HepG2 (cell line): ENCODE measurements around the gene CDCA5. TPM values are rescaled to one million over a fixed set of nuclear protein-coding genes. Genes with fewer than 3 reads are reported as not detected.

ENCODE experiments used
- ATAC-seq: fragments of 200-7000 bp; cut with Tn5 transposase; 3 replicates; pipeline ENCODE4 v1.9.1; 2020; ENCODE audit warnings: mild to moderate bottlenecking, moderate library complexity
- BruUV-seq: library from RNA; stranded (reverse); fragments of 400-500 nt; replicated peaks from 2 replicates; lab custom pipeline; 2021; lab: Mats Ljungman, UMichigan
- CTCF ChIA-PET: fragments of 300-600 bp; formaldehyde crosslinking; extraction: SDS; loops from one replicate; lab custom pipeline; 2021; ENCODE audit warnings: low total read pairs, inconsistent platforms, low intra/inter-chr PET ratio; lab: Yijun Ruan, JAX
- POLR2A ChIA-PET: fragments of 350-600 bp; sonication (Branson Sonifier 250); formaldehyde crosslinking; loops from one replicate; lab custom pipeline; 2020; ENCODE audit warnings: antibody characterized with exemption, inconsistent platforms; lab: Yijun Ruan, JAX
- DNase-seq: peaks from one replicate; pipeline ENCODE4 v3.0.0-alpha.2; 2015; ENCODE audit warnings: low spot score
- FAIRE-seq: peaks from 3 replicates; lab custom pipeline; 2011; peaks lifted over from hg19 to GRCh38; lab: Jason Lieb, UNC
- H2AFZ ChIP-seq: one replicate; pipeline ENCODE4 v1.6.1; 2011; ENCODE audit warnings: low read length, inconsistent platforms
- H3K27ac ChIP-seq: fragments of 300-600 bp; 3 replicates; pipeline ENCODE4 v1.8.0; 2011; ENCODE audit warnings: mixed run types, mild to moderate bottlenecking, mixed read lengths, low read length, inconsistent platforms; ENCODE audit not compliant: insufficient read depth; ENCODE audit errors: extremely low read length
- H3K27me3 ChIP-seq, 2 experiments: fragments of 200-600 bp in 1 of 2; 2 replicates in 1 of 2; 3 replicates in 1 of 2; pipeline versions ENCODE4 v1.6.0 to v1.8.0; 2011; ENCODE audit warnings: low read length in 2 of 2, mild to moderate bottlenecking in 2 of 2, moderate library complexity in 2 of 2, inconsistent platforms in 1 of 2; ENCODE audit not compliant: insufficient read depth in 2 of 2, control insufficient read depth in 1 of 2
- H3K36me3 ChIP-seq, 2 experiments: fragments of 200-600 bp in 1 of 2; replicated peaks in 1 of 2; 2 replicates in 1 of 2; 3 replicates in 1 of 2; pipeline versions ENCODE4 v1.5.1 to v1.8.0; 2011; ENCODE audit warnings: low read length in 2 of 2, inconsistent platforms in 1 of 2; ENCODE audit not compliant: insufficient read depth in 2 of 2, control insufficient read depth in 1 of 2
- H3K4me1 ChIP-seq: 2 replicates; pipeline ENCODE4 v1.5.1; 2012; ENCODE audit warnings: low read length, inconsistent platforms; ENCODE audit not compliant: insufficient read depth
- H3K4me2 ChIP-seq: 2 replicates; pipeline ENCODE4 v1.6.0; 2011; ENCODE audit warnings: low read depth, low read length, inconsistent platforms
- H3K4me3 ChIP-seq, 3 experiments: fragments of 200-600 bp in 1 of 3; sonication (generic), shearing (Covaris generic) in 1 of 3; replicated peaks in 1 of 3; 2 replicates each; pipeline ENCODE4 v1.5.1; 2011 to 2016; ENCODE audit warnings: low read length in 3 of 3, inconsistent platforms in 2 of 3, low read depth in 2 of 3, mild to moderate bottlenecking in 2 of 3, control low read depth in 1 of 3, mixed read lengths in 1 of 3; ENCODE audit not compliant: insufficient read depth in 1 of 3
- H3K79me2 ChIP-seq: one replicate; pipeline ENCODE4 v1.6.1; 2011; ENCODE audit warnings: low read length, inconsistent platforms; ENCODE audit not compliant: insufficient read depth
- H3K9ac ChIP-seq: 2 replicates; pipeline ENCODE4 v1.6.0; 2011; ENCODE audit warnings: mild to moderate bottlenecking, low read depth, low read length, inconsistent platforms; ENCODE audit not compliant: insufficient read depth
- H3K9me3 ChIP-seq: 2 replicates; pipeline ENCODE4 v1.5.1; 2012; ENCODE audit warnings: mild to moderate bottlenecking, low read length
- H4K20me1 ChIP-seq: 2 replicates; pipeline ENCODE4 v1.6.0; 2011; ENCODE audit warnings: inconsistent platforms, mild to moderate bottlenecking, low read length, moderate library complexity; ENCODE audit not compliant: insufficient read depth
- DMAP1 ChIP-seq: IDR thresholded peaks from 2 replicates; pipeline ENCODE4 v1.6.1; 2016
- GABPB1 ChIP-seq: IDR thresholded peaks from 2 replicates; pipeline ENCODE4 v1.6.1; 2016; ENCODE audit warnings: mild to moderate bottlenecking, missing genetic modification reagents, moderate library complexity, missing compliant biosample characterization
- HDAC1 ChIP-seq: sonication (generic); formaldehyde crosslinking; IDR thresholded peaks from 2 replicates; pipeline ENCODE4 v1.5.1; 2020; ENCODE audit warnings: mild to moderate bottlenecking, missing genetic modification reagents
- HNRNPL ChIP-seq: fragments of 200-400 bp; formaldehyde crosslinking; IDR thresholded peaks from 2 replicates; pipeline ENCODE4 v1.6.1; 2017; ENCODE audit warnings: mild to moderate bottlenecking, low read depth, low read length
- JUNB ChIP-seq: sonication (generic); formaldehyde crosslinking; IDR thresholded peaks from 2 replicates; pipeline ENCODE4 v1.8.0; 2022; ENCODE audit warnings: missing genetic modification reagents, mild to moderate bottlenecking, borderline replicate concordance
- KDM5B ChIP-seq: sonication (generic); formaldehyde crosslinking; IDR thresholded peaks from 2 replicates; pipeline ENCODE4 v1.4.0; 2020; ENCODE audit warnings: missing genetic modification reagents, mild to moderate bottlenecking, borderline replicate concordance
- KLF15 ChIP-seq: sonication (generic); formaldehyde crosslinking; IDR thresholded peaks from 2 replicates; pipeline ENCODE4 v1.8.1; 2023; ENCODE audit warnings: borderline replicate concordance, mild to moderate bottlenecking, inconsistent platforms, missing genetic modification reagents, mixed read lengths
- NCOA2 ChIP-seq: sonication (generic); formaldehyde crosslinking; IDR thresholded peaks from 2 replicates; pipeline ENCODE4 v1.8.0; 2022; ENCODE audit warnings: inconsistent platforms
- NKX3-1 ChIP-seq: sonication (generic); formaldehyde crosslinking; IDR thresholded peaks from 2 replicates; pipeline ENCODE4 v1.5.0; 2020; ENCODE audit warnings: missing genetic modification reagents
- NPAS2 ChIP-seq: sonication (generic); formaldehyde crosslinking; IDR thresholded peaks from 2 replicates; pipeline ENCODE4 v1.8.0; 2022; ENCODE audit warnings: mild to moderate bottlenecking, missing genetic modification reagents, borderline replicate concordance
- PRPF4 ChIP-seq: fragments of 200-400 bp; formaldehyde crosslinking; IDR thresholded peaks from 2 replicates; pipeline ENCODE4 v1.6.1; 2016; ENCODE audit warnings: low read length, low read depth; ENCODE audit not compliant: poor library complexity, severe bottlenecking
- RBFOX2 ChIP-seq: fragments of 200-400 bp; formaldehyde crosslinking; IDR thresholded peaks from 2 replicates; pipeline ENCODE4 v1.6.1; 2017; ENCODE audit warnings: low read depth, mild to moderate bottlenecking, low read length
- WIZ ChIP-seq: sonication (generic); formaldehyde crosslinking; IDR thresholded peaks from 2 replicates; pipeline ENCODE4 v1.5.1; 2020; ENCODE audit warnings: mild to moderate bottlenecking, missing genetic modification reagents
- ZFY ChIP-seq: sonication (generic); formaldehyde crosslinking; IDR thresholded peaks from 2 replicates; pipeline ENCODE4 v1.4.0; 2020; ENCODE audit warnings: missing genetic modification reagents
- ZIK1 ChIP-seq: sonication (generic); formaldehyde crosslinking; IDR thresholded peaks from 2 replicates; pipeline ENCODE4 v1.5.0; 2020; ENCODE audit warnings: mild to moderate bottlenecking, low read depth, missing genetic modification reagents, borderline replicate concordance
- ZNF543 ChIP-seq: sonication (generic); formaldehyde crosslinking; IDR thresholded peaks from 2 replicates; pipeline ENCODE4 v1.4.0; 2020; ENCODE audit warnings: mild to moderate bottlenecking, missing genetic modification reagents
- ZNF564 ChIP-seq: sonication (generic); formaldehyde crosslinking; IDR thresholded peaks from 2 replicates; pipeline ENCODE4 v1.8.1; 2023; ENCODE audit warnings: mild to moderate bottlenecking, missing genetic modification reagents
- ZNF883 ChIP-seq: sonication (generic); formaldehyde crosslinking; IDR thresholded peaks from 2 replicates; pipeline ENCODE4 v1.5.1; 2020; ENCODE audit warnings: mild to moderate bottlenecking, missing genetic modification reagents; ENCODE audit errors: not compliant biosample characterization
- WGBS: methylation state at CpG from one replicate; pipeline ENCODE4 v1.1.6; 2017; ENCODE audit warnings: low lambda C conversion rate; 5-methylcytosine and 5-hydroxymethylcytosine counted together
- in situ Hi-C: cut with HindIII; loops from 2 replicates; pipeline ENCODE4 v1.10.0; 2017; ENCODE audit warnings: low pct_unique_long_range_greater_than_20kb; ENCODE audit not compliant: extremely low pct_ligation_motif_present
- intact Hi-C: fragments of 100-400 bp; cut with micrococcal nuclease; formaldehyde crosslinking; loops from one replicate; pipeline ENCODE4 v1.10.0; 2022; ENCODE audit not compliant: unreplicated experiment
- polyA plus RNA-seq, 8 experiments: library from polyadenylated mRNA; depleted of rRNA in 3 of 8; stranded (reverse) in 7 of 8; unstranded in 1 of 8; fragments of >200 nt; fragmentation: Illumina TruSeq in 4 of 8; extraction: Trizol in 4 of 8; gene quantifications; 2 replicates each; pipeline versions ENCODE4 v1.2.1 to v1.2.3, GENCODE V29; 2011 to 2016; ENCODE audit warnings: low read depth in 4 of 8, missing spikeins in 1 of 8, mixed read lengths in 1 of 8; ENCODE audit not compliant: insufficient read depth in 1 of 8
- total RNA-seq, 5 experiments: library from RNA; depleted of rRNA; stranded (reverse); fragments of >200 nt; fragmentation: Illumina TruSeq; extraction: Trizol; gene quantifications; 2 replicates each; pipeline ENCODE4 v1.2.3, GENCODE V29; 2016; ENCODE audit warnings: low read depth in 1 of 5
- TF ChIP-seq, protein P1 (sequence below): sonication (generic); formaldehyde crosslinking; IDR thresholded peaks from 2 replicates; pipeline ENCODE4 v1.8.0; 2022; ENCODE audit warnings: missing genetic modification reagents, mild to moderate bottlenecking, inconsistent platforms, borderline replicate concordance
- TF ChIP-seq, protein P2 (sequence below): IDR thresholded peaks from 2 replicates; pipeline ENCODE4 v1.6.1; 2016; ENCODE audit warnings: low read depth
- TF ChIP-seq, protein P3 (sequence below): sonication (generic); formaldehyde crosslinking; IDR thresholded peaks from 2 replicates; pipeline ENCODE4 v1.4.0; 2020; ENCODE audit warnings: missing genetic modification reagents

The CDCA5 gene
- total and polyA plus RNA-seq, 2 of the 13 experiments (the other 11 are each of a cell fraction or from before 2014, with no cell fraction given): 13.5 to 50.6 TPM

DNA sequence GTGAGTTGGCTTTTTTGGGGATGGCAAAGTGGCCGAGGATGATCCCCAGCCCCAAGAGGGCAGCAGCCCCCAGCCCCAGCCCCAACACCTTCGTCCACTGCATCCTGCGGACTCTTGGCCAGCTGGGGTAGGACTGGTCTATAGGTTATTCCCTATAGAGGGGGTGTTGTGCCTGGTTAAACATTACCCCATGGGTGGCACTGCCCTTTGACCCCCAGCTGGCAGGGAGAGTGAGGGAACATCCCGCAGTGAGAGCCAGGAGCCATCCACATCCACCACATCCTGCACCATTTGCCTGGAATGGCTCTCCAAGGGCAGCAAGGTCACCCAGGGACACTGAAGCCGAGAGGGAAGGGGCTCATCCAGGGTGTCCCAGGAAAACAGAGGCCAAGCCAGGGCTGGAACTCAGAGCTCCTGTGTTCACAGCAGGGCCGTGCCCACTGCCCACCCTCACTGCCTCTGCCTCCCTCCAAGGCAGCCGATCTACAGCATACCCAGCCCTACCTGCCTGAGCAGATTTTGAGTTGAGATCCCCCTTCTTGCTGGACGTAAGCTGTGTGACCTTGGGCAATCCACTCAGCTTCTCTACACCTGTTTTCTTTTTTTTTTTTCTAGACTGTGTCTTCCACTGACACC is 25.3 kb downstream of the CDCA5 start, which contains the start of gene NAALADL1 (continued):
- TF ChIP-seq, protein P1, sequence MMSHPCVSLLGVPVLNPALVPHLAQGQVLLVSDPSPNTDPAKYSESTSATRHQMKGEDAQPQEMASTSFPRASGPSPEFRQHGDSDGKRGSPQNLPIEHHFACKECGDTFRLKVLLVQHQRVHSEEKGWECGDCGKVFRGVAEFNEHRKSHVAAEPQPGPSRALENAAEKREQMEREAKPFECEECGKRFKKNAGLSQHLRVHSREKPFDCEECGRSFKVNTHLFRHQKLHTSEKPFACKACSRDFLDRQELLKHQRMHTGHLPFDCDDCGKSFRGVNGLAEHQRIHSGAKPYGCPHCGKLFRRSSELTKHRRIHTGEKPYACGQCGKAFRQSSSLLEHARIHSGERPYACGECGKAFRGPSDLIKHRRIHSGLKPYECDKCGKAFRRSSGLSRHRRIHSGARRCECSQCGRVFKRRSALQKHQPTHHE (CRISPR knock-in tag): no peak
- no peak for TF ChIP-seq WIZ (CRISPR knock-in tag)
- no peak for TF ChIP-seq DMAP1 (CRISPR knock-in tag)
- peak; percentile 96 for TF ChIP-seq HNRNPL
- no peak for TF ChIP-seq RBFOX2
- TF ChIP-seq ZNF883: no peak
- peak; percentile 65; the same call in 1 of the 2 replicates for TF ChIP-seq KDM5B
- no peak for TF ChIP-seq NKX3-1
- TF ChIP-seq JUNB: no peak
- TF ChIP-seq, protein P2, sequence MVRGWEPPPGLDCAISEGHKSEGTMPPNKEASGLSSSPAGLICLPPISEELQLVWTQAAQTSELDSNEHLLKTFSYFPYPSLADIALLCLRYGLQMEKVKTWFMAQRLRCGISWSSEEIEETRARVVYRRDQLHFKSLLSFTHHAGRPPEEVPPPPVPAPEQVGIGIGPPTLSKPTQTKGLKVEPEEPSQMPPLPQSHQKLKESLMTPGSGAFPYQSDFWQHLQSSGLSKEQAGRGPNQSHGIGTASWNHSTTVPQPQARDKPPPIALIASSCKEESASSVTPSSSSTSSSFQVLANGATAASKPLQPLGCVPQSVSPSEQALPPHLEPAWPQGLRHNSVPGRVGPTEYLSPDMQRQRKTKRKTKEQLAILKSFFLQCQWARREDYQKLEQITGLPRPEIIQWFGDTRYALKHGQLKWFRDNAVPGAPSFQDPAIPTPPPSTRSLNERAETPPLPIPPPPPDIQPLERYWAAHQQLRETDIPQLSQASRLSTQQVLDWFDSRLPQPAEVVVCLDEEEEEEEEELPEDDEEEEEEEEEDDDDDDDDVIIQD (CRISPR knock-in tag): no peak
- TF ChIP-seq ZIK1 (CRISPR knock-in tag): peak; percentile 29; the same call in 1 of the 2 replicates

- H4K20me1 ChIP-seq: no peaks in the 10 kb centered on the region
- peak overlapping the region; percentile 82 for H3K4me2 ChIP-seq
- no peaks in the 10 kb centered on the region for H3K36me3 ChIP-seq
- peak overlapping the region; percentile 32 to 75 (median 57); a peak in 5 of 6 replicates for H3K4me3 ChIP-seq
- no peak overlapping the region for H2AFZ ChIP-seq
- ChIA-PET POLR2A (interaction anchor here (0.6 to 4.1 kb wide), 11 partner anchors 9 to 112 kb away, joined by 3 to 39 read pairs (median 6); partner anchors contain the start of genes ARL2, FAU, MRPL49 and SAC3D1), CTCF (no interaction called here)
- peak overlapping the region; percentile 24 for H3K27ac ChIP-seq
- FAIRE-seq (no peak), DNase-seq (no peak), ATAC-seq (peak; percentile 64)
- no CpG with 5 or more reads among the region's 13 CpGs for WGBS
- no peaks in the 10 kb centered on the region for H3K79me2 ChIP-seq
- no TSS peak for BruUV-seq
- peaks cover 61% of the 10 kb centered on the region for H3K4me1 ChIP-seq
- intact Hi-C loops: no loop called here
- in situ Hi-C loops: no loop called here
- no peaks in the 10 kb centered on the region for H3K9me3 ChIP-seq
- no peaks in the 10 kb centered on the region for H3K27me3 ChIP-seq
- H3K9ac ChIP-seq: peak overlapping the region; percentile 42
- no peak for TF ChIP-seq NPAS2
- peak; percentile 4; the same call in 1 of the 2 replicates for TF ChIP-seq HDAC1 (CRISPR knock-in tag)
- peak; percentile 77 for TF ChIP-seq ZFY (CRISPR knock-in tag)
- TF ChIP-seq NCOA2 (CRISPR knock-in tag): no peak
- TF ChIP-seq PRPF4: no peak
- peak; percentile 63; the same call in 1 of the 2 replicates for TF ChIP-seq KLF15 (CRISPR knock-in tag)
- TF ChIP-seq ZNF564 (CRISPR knock-in tag): 0 out of 2 replicates have a peak, but pooled peaks have one; percentile 67
- peak; percentile 0; the same call in 1 of the 2 replicates for TF ChIP-seq ZNF543 (CRISPR knock-in tag)
- TF ChIP-seq GABPB1: peak; percentile 6; the same call in 1 of the 2 replicates
- TF ChIP-seq, protein P3, sequence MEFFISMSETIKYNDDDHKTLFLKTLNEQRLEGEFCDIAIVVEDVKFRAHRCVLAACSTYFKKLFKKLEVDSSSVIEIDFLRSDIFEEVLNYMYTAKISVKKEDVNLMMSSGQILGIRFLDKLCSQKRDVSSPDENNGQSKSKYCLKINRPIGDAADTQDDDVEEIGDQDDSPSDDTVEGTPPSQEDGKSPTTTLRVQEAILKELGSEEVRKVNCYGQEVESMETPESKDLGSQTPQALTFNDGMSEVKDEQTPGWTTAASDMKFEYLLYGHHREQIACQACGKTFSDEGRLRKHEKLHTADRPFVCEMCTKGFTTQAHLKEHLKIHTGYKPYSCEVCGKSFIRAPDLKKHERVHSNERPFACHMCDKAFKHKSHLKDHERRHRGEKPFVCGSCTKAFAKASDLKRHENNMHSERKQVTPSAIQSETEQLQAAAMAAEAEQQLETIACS (CRISPR knock-in tag): no peak
These were observed 25.8 kb downstream of the CDCA5 start for GRCh38 chr11:65058012-65058411.
